Measurements from ENCODE around the gene TSPEAR. TPM values are rescaled to one million over a fixed set of nuclear protein-coding genes. Genes with fewer than 3 reads are reported as not detected.

Gene TSPEAR
- total and polyA plus RNA-seq, 11 donors = 0.01 to 2.6 (median 0.71) TPM; not detected in 2

- ATAC-seq = no peak
- no peaks in the 10 kb centered on the region for H3K36me3 ChIP-seq
- DNase-seq = no peak
- WGBS, 4 donors = 70 to 83% (median 79%) methylated on average over 3 of the region's 3 CpGs
- intact Hi-C loops (cut with DNase I) = no loop called here
- H3K4me3 ChIP-seq = no peak overlapping the region
- H3K9me3 ChIP-seq = peaks cover 0 to 15% (median 4%) of the 10 kb centered on the region in 12 donors
- H3K4me1 ChIP-seq = no peaks in the 10 kb centered on the region
- TF ChIP-seq CTCF (IDR thresholded peaks at IDR 0.05) (no peak), POLR2A (IDR thresholded peaks at IDR 0.05) (no peak)
- peaks cover 0 to 42% (median 0%) of the 10 kb centered on the region in 9 donors for H3K27me3 ChIP-seq
- H3K27ac ChIP-seq = no peak overlapping the region
These were observed 125.5 kb downstream of the TSPEAR start for GRCh38 chr21:44585892-44586291.

GRCh38 chr21:44583800-44584147, 127.6 kb downstream of the TSPEAR start:
- Histone ChIP-seq H3K27ac (no peak overlapping the region), H3K27me3 (peaks cover 0 to 29% (median 0%) of the 10 kb centered on the region in 9 donors), H3K4me3 (no peak overlapping the region), H3K36me3 (no peaks in the 10 kb centered on the region), H3K4me1 (no peaks in the 10 kb centered on the region), H3K9me3 (peaks cover 0 to 19% (median 7%) of the 10 kb centered on the region in 12 donors)
- intact Hi-C loops (cut with DNase I) = no loop called here
- no peak for DNase-seq
- TF ChIP-seq POLR2A (IDR thresholded peaks at IDR 0.05) = no peak
- TF ChIP-seq CTCF (IDR thresholded peaks at IDR 0.05) = no peak
- WGBS, 4 donors = 69 to 80% (median 78%) methylated on average over 6 of the region's 6 CpGs
- no peak for ATAC-seq

DNA sequence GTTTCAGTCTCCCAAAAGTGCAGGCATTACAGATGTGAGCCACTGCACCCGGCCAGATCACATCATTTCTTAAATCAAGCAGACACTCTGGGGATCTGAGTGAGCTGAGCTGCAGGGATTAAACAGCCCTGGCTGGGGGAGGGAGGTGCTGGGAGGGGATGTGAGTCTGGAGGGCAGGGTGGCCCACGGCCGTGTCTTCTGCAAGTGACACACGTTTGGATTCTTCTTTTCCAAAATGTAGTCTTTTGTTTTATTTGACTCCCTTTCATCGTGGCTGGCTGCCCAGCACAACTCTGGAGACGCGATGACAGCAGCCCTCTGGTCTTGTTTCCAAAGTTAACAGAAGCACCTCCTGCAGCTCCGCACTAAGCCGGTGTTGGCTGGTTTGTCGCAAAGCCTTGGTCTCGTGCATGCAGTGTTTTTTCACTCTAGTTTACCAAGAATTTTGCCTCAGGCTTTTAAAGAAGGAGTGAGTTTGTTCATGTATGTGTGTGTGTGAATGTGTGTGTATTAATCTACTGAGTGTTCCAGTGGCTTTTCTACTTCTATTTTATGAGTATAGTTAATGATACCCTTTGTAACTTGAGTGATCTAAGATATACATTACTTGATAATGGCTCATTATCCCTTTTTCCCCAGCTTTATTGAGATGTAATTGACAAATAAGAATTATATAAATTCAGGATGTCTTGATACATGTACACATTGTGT, 128.1 kb downstream of the TSPEAR start:
- intact Hi-C loops (cut with DNase I) = no loop called here
- no peaks in the 10 kb centered on the region for H3K36me3 ChIP-seq
- ATAC-seq (peak in 2 of 4 donors; percentile 70 to 81), DNase-seq (peak in 1 of 5 donors; percentile 33)
- no peak overlapping the region for H3K27ac ChIP-seq
- H3K4me1 ChIP-seq = no peaks in the 10 kb centered on the region
- WGBS, 4 donors = 11 to 17% (median 13%) methylated on average over 11 of the region's 11 CpGs
- peaks cover 0 to 29% (median 0%) of the 10 kb centered on the region in 9 donors for H3K27me3 ChIP-seq
- TF ChIP-seq POLR2A (IDR thresholded peaks at IDR 0.05) = no peak
- no peak for TF ChIP-seq CTCF (IDR thresholded peaks at IDR 0.05)
- no peak overlapping the region for H3K4me3 ChIP-seq
- peaks cover 0 to 21% (median 7%) of the 10 kb centered on the region in 12 donors for H3K9me3 ChIP-seq

- ATAC-seq (no peak), DNase-seq (no peak)
- H3K4me3 ChIP-seq = no peak overlapping the region
- no peaks in the 10 kb centered on the region for H3K4me1 ChIP-seq
- peaks cover 0 to 29% (median 0%) of the 10 kb centered on the region in 9 donors for H3K27me3 ChIP-seq
- TF ChIP-seq POLR2A (IDR thresholded peaks at IDR 0.05) (no peak), CTCF (IDR thresholded peaks at IDR 0.05) (no peak)
- 56 to 72% (median 66%) methylated on average over 15 of the region's 15 CpGs for WGBS, 4 donors
- peaks cover 0 to 33% (median 10%) of the 10 kb centered on the region in 12 donors for H3K9me3 ChIP-seq
- intact Hi-C loops (cut with DNase I) = no loop called here
- H3K36me3 ChIP-seq = no peaks in the 10 kb centered on the region
- no peak overlapping the region for H3K27ac ChIP-seq
These were observed 129.3 kb downstream of the TSPEAR start for GRCh38 chr21:44582055-44582454.
